OCI-LY1 (cell line): ENCODE results near the gene TOMM20.
"Not testable (repeated sequence)": the region's sequence is repeated elsewhere in the genome, so short reads cannot be mapped to it uniquely, and the experiment has no call there.

Experiments used
- H2AFZ ChIP-seq: fragments of 200-600 bp; sonication (generic), shearing (Covaris generic); 2 replicates; pipeline ENCODE4 v1.6.0; 2014; ENCODE audit warnings: antibody characterized with exemption, mild to moderate bottlenecking, low read length
- H3F3A ChIP-seq: fragments of 200-600 bp; sonication (generic), shearing (Covaris generic); 2 replicates; pipeline ENCODE4 v1.6.0; 2014; ENCODE audit warnings: mild to moderate bottlenecking, antibody characterized with exemption, low read length, moderate library complexity; ENCODE audit not compliant: insufficient read depth
- H3K27ac ChIP-seq: fragments of 200-600 bp; sonication (generic); 2 replicates; pipeline ENCODE4 v1.5.1; 2014; ENCODE audit warnings: low read length, mixed run types, mild to moderate bottlenecking, low read depth; ENCODE audit not compliant: poor library complexity, severe bottlenecking
- H3K27me3 ChIP-seq: fragments of 200-600 bp; sonication (generic); 2 replicates; pipeline ENCODE4 v1.6.0; 2014; ENCODE audit warnings: antibody characterized with exemption, mild to moderate bottlenecking, low read length, moderate library complexity; ENCODE audit not compliant: insufficient read depth
- H3K36me3 ChIP-seq: fragments of 200-600 bp; sonication (generic); 2 replicates; pipeline ENCODE4 v1.6.1; 2014; ENCODE audit warnings: mild to moderate bottlenecking, antibody characterized with exemption, low read length, moderate library complexity, mixed read lengths; ENCODE audit not compliant: insufficient read depth
- H3K4me1 ChIP-seq: fragments of 200-600 bp; sonication (generic); 2 replicates; pipeline ENCODE4 v1.5.1; 2014; ENCODE audit warnings: mild to moderate bottlenecking, low read length, moderate library complexity; ENCODE audit not compliant: insufficient read depth, severe bottlenecking
- H3K4me2 ChIP-seq: fragments of 200-600 bp; sonication (generic), shearing (Covaris generic); 2 replicates; pipeline ENCODE4 v1.6.1; 2014; ENCODE audit warnings: low read length
- H3K4me3 ChIP-seq: fragments of 200-600 bp; sonication (generic); 2 replicates; pipeline ENCODE4 v1.5.1; 2014; ENCODE audit warnings: low read length, low read depth, mild to moderate bottlenecking, mixed read lengths; ENCODE audit not compliant: poor library complexity, severe bottlenecking
- H3K79me2 ChIP-seq: fragments of 200-600 bp; shearing (Covaris generic); 2 replicates; pipeline ENCODE4 v1.6.1; 2016; ENCODE audit warnings: mixed run types, low read length, mixed read lengths; ENCODE audit not compliant: insufficient read depth
- H3K9ac ChIP-seq: fragments of 200-600 bp; sonication (generic), shearing (Covaris generic); 2 replicates; pipeline ENCODE4 v1.6.1; 2014; ENCODE audit warnings: mild to moderate bottlenecking, low read length, mixed read lengths
- H3K9me2 ChIP-seq: fragments of 200-600 bp; sonication (generic), shearing (Covaris generic); 2 replicates; pipeline ENCODE4 v1.6.1; 2014; ENCODE audit warnings: low read depth, mild to moderate bottlenecking, low read length, mixed read lengths
- H3K9me3 ChIP-seq: fragments of 200-600 bp; shearing (Covaris generic); 2 replicates; pipeline ENCODE4 v1.6.1; 2014; ENCODE audit warnings: low read length, mixed read lengths
- H4K20me1 ChIP-seq: fragments of 200-600 bp; sonication (generic), shearing (Covaris generic); 2 replicates; pipeline ENCODE4 v1.6.0; 2016; ENCODE audit warnings: mild to moderate bottlenecking, low read length; ENCODE audit not compliant: insufficient read depth
- CTCF ChIP-seq: fragments of 200-600 bp; sonication (generic), shearing (Covaris generic); IDR thresholded peaks from 2 replicates; pipeline ENCODE4 v1.5.1; 2017; ENCODE audit warnings: mild to moderate bottlenecking, antibody characterized with exemption, low read length, moderate library complexity, mixed read lengths
- EZH2 ChIP-seq: fragments of 200-600 bp; sonication (generic), shearing (Covaris generic); IDR thresholded peaks from 2 replicates; pipeline ENCODE4 v1.8.0; 2017; ENCODE audit warnings: borderline replicate concordance, mixed run types, mild to moderate bottlenecking, antibody characterized with exemption, low read length, moderate library complexity, mixed read lengths

The TOMM20 gene

GRCh38 chr1:235087906-235088305 is 40.7 kb downstream of the TOMM20 start:
- no peak overlapping the region for H3K9ac ChIP-seq
- H3K4me2 ChIP-seq: no peak overlapping the region
- no peak overlapping the region for H3K27ac ChIP-seq
- H3F3A ChIP-seq: no peaks in the 10 kb centered on the region
- H3K79me2 ChIP-seq: no peaks in the 10 kb centered on the region
- no peak overlapping the region for H2AFZ ChIP-seq
- H3K9me2 ChIP-seq: no peaks in the 10 kb centered on the region
- no peaks in the 10 kb centered on the region for H3K9me3 ChIP-seq
- peaks cover 12% of the 10 kb centered on the region for H3K4me1 ChIP-seq
- no peaks in the 10 kb centered on the region; the same call in 1 of the 2 replicates for H3K27me3 ChIP-seq
- TF ChIP-seq EZH2 (no peak), CTCF (no peak)
- no peak overlapping the region for H3K4me3 ChIP-seq
- H3K36me3 ChIP-seq: no peaks in the 10 kb centered on the region
- H4K20me1 ChIP-seq: no peaks in the 10 kb centered on the region

GRCh38 chr1:235085411-235086117 is 43.1 kb downstream of the TOMM20 start:
- not testable (repeated sequence) for H3K9me3 ChIP-seq, H3K9ac ChIP-seq, H3K36me3 ChIP-seq, H3F3A ChIP-seq, H3K4me2 ChIP-seq, H3K79me2 ChIP-seq, H2AFZ ChIP-seq, H3K27ac ChIP-seq, H3K4me3 ChIP-seq, H3K27me3 ChIP-seq, H4K20me1 ChIP-seq, H3K9me2 ChIP-seq
- peaks cover 15% of the 10 kb centered on the region for H3K4me1 ChIP-seq

- not testable (repeated sequence) for H2AFZ ChIP-seq, H3K4me3 ChIP-seq, H3K9ac ChIP-seq, H3K9me2 ChIP-seq, H3K36me3 ChIP-seq, H3K4me2 ChIP-seq, H3K27ac ChIP-seq, H3F3A ChIP-seq, H3K79me2 ChIP-seq, H3K27me3 ChIP-seq, H4K20me1 ChIP-seq, H3K9me3 ChIP-seq
- H3K4me1 ChIP-seq: peaks cover 36% of the 10 kb centered on the region
Observed at GRCh38 chr1:235080788-235081187, 47.8 kb downstream of the TOMM20 start.

GRCh38 chr1:235080297-235080657 is 48.4 kb downstream of the TOMM20 start:
- H3F3A ChIP-seq, H3K36me3 ChIP-seq, H3K9me3 ChIP-seq, H3K27me3 ChIP-seq, H3K79me2 ChIP-seq, H4K20me1 ChIP-seq, H3K4me2 ChIP-seq, H3K9ac ChIP-seq, H3K9me2 ChIP-seq, H2AFZ ChIP-seq, H3K4me3 ChIP-seq: not testable (repeated sequence)
- peaks cover 41% of the 10 kb centered on the region for H3K4me1 ChIP-seq
- H3K27ac ChIP-seq: peak overlapping the region; percentile 48
